PC-9 (cell line): ENCODE results near the gene MOSPD3.

Source experiments
- CTCF ChIP-seq: fragments of 200-600 bp; sonication (generic); conservative IDR thresholded peaks from 2 replicates; pipeline ENCODE4 v1.6.1; 2017; ENCODE audit warnings: mixed run types, antibody characterized with exemption, mild to moderate bottlenecking, moderate library complexity
- EZH2 ChIP-seq: fragments of 200-600 bp; sonication (generic); IDR thresholded peaks from 2 replicates; pipeline ENCODE4 v1.8.0; 2017; ENCODE audit warnings: antibody characterized with exemption, low read depth

GRCh38 chr7:100649826-100650565 is 37.7 kb downstream of the MOSPD3 start:
- TF ChIP-seq CTCF (no peak), EZH2 (no peak)
